Astrocyte of the cerebellum (primary cell): ENCODE data around the gene PADI3.
"Not testable (repeated sequence)": the region's sequence is repeated elsewhere in the genome, so short reads cannot be mapped to it uniquely, and the experiment has no call there.

Experiments
- DNase-seq: peaks from one replicate; pipeline ENCODE4 v3.0.0-alpha.2; 2011; ENCODE audit warnings: low read depth
- H3K4me3 ChIP-seq: 2 replicates; pipeline ENCODE4 v1.5.1; 2011; ENCODE audit warnings: mild to moderate bottlenecking, low read depth, low read length, moderate library complexity
- in situ Hi-C: cut with HindIII; loops from 2 replicates; pipeline ENCODE4 v1.10.0; 2017; ENCODE audit warnings: low sequenced_read_pairs
- TF ChIP-seq, protein P1 (sequence below): IDR thresholded peaks from 2 replicates; pipeline ENCODE4 v1.5.1; 2012; ENCODE audit warnings: low read length, low read depth, moderate library complexity, mild to moderate bottlenecking; ENCODE audit errors: missing control alignments

The PADI3 gene

DNA sequence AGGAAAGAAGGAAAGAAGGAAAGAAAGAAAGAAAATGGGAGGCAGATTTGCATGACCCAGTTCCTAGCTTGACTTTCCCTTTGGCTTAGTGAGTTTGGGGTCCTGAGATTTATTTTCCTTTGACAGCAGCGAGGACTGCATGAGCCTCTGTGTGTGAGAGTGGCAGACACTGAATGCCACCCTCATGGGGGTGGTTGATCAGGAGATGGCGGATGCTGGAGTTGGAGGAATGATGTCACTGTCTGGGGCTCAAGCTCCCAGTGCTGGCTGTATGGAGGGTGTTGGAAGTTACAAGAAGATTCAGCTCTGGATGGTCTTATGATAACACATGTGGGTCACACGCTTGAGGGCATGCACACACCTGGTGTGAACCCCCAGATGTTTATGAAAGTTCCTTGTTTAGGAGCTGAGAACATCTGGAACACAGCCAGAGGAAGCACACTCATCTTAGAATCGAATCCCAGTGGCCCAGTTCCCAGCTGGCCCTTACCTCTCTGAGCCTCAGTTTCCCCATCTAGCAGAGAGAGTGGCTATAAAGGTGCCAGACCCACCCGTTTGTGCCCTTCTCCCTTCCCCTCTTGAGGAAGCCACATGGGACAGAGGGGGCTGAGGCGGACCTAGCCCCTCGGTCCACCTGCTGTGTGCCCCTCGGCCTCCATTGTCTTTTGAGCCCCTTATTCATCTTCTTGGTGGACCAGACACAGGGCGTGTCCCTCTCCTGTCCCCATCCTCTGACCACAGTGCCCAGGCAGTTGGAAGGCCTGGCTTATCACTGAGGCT is 64.8 kb downstream of the PADI3 start:
- DNase-seq: no peak
- TF ChIP-seq, protein P1, sequence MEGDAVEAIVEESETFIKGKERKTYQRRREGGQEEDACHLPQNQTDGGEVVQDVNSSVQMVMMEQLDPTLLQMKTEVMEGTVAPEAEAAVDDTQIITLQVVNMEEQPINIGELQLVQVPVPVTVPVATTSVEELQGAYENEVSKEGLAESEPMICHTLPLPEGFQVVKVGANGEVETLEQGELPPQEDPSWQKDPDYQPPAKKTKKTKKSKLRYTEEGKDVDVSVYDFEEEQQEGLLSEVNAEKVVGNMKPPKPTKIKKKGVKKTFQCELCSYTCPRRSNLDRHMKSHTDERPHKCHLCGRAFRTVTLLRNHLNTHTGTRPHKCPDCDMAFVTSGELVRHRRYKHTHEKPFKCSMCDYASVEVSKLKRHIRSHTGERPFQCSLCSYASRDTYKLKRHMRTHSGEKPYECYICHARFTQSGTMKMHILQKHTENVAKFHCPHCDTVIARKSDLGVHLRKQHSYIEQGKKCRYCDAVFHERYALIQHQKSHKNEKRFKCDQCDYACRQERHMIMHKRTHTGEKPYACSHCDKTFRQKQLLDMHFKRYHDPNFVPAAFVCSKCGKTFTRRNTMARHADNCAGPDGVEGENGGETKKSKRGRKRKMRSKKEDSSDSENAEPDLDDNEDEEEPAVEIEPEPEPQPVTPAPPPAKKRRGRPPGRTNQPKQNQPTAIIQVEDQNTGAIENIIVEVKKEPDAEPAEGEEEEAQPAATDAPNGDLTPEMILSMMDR: no peak
- no peak overlapping the region for H3K4me3 ChIP-seq
- in situ Hi-C loops: no loop called here

- in situ Hi-C loops: no loop called here
- peak; percentile 19 for DNase-seq
- TF ChIP-seq, protein P1: no peak
- no peak overlapping the region for H3K4me3 ChIP-seq
Measured at GRCh38 chr1:17314491-17314971, 65.6 kb downstream of the PADI3 start.

- TF ChIP-seq, protein P1: no peak
- no peak overlapping the region for H3K4me3 ChIP-seq
- in situ Hi-C loops: no loop called here
- DNase-seq: no peak
Measured at GRCh38 chr1:17315542-17316130, 66.7 kb downstream of the PADI3 start.

DNA sequence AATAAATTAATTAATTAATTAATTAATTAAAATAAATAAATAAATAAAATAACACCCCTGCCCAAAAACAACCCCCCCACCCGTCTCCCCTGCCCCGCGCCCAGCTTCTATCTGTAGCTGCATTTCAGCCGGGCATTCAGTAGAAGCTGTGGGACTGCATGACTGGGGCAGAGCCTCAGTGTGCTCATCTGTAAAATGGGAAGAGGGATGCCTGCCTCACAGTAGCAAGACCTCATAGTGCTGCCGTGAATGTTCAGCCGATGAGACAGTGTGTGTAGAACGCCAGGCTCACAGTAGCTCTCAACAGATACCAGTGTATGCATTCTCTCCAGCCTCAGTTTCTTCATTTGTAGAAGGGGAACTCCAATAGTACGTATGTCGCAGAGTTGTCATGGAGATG is 67.8 kb downstream of the PADI3 start:
- H3K4me3 ChIP-seq: no peak overlapping the region
- in situ Hi-C loops: no loop called here
- no peak for DNase-seq
- TF ChIP-seq, protein P1: no peak

DNA sequence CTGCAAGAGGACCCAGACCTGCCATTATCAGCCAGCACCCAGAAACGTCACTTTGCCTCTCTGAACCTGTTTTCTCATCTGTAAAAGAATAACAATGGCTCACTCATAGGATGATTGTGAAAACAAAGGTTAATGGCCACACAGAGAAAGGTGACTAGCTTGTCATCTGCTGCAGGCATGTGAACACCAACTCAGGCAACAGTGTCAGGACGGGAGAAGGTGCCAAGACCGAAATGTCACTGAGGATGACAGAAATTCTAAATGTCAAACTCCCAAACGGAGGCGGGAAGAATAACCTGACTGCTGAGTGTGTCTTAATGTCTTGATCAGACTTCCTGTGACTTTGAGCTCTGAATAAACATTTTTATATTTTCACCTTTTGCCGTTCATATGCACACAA is 69.4 kb downstream of the PADI3 start:
- TF ChIP-seq, protein P1: no peak
- in situ Hi-C loops: no loop called here
- no peak for DNase-seq
- no peak overlapping the region for H3K4me3 ChIP-seq

- no peak overlapping the region for H3K4me3 ChIP-seq
- no peak for DNase-seq
- in situ Hi-C loops: no loop called here
- TF ChIP-seq, protein P1: no peak
Measured at GRCh38 chr1:17319561-17320350, 70.9 kb downstream of the PADI3 start.

GRCh38 chr1:17321857-17322390 is 73.0 kb downstream of the PADI3 start:
- H3K4me3 ChIP-seq, DNase-seq, in situ Hi-C loops: not testable (repeated sequence)
